NCI-H2171 treated with DMSO at 0.1 percent for 48 hours (cell line): ENCODE measurements around the gene DBH.
"Not testable (repeated sequence)": the region's sequence is repeated elsewhere in the genome, so short reads cannot be mapped to it uniquely, and the experiment has no call there.

Experiments used
- DNase-seq: peaks from one replicate; lab custom pipeline; 2025; lab: John Stamatoyannopoulos, UW

DBH gene

GRCh38 chr9:133666387-133666786 is 30.2 kb downstream of the DBH start:
- no peak for DNase-seq

GRCh38 chr9:133666845-133667244 is 30.7 kb downstream of the DBH start:
- DNase-seq = no peak

- no peak for DNase-seq
Measured at GRCh38 chr9:133667759-133668450, 31.7 kb downstream of the DBH start.

- DNase-seq = no peak
Measured at GRCh38 chr9:133669182-133669801, 33.1 kb downstream of the DBH start.

- DNase-seq = no peak
Measured at GRCh38 chr9:133670466-133670865, 34.3 kb downstream of the DBH start.

- DNase-seq = no peak
Measured at GRCh38 chr9:133671371-133671770, 35.2 kb downstream of the DBH start.

- no peak for DNase-seq
Measured at GRCh38 chr9:133672503-133673257, 36.5 kb downstream of the DBH start.

- no peak for DNase-seq
Measured at GRCh38 chr9:133673258-133673655, 37.1 kb downstream of the DBH start.

- no peak for DNase-seq
Measured at GRCh38 chr9:133674091-133674490, 37.9 kb downstream of the DBH start.

- not testable (repeated sequence) for DNase-seq
Measured at GRCh38 chr9:133675796-133676195, 39.6 kb downstream of the DBH start.

GRCh38 chr9:133676450-133676849 is 40.3 kb downstream of the DBH start:
- no peak for DNase-seq

GRCh38 chr9:133677126-133678010 is 41.2 kb downstream of the DBH start:
- DNase-seq = no peak

- no peak for DNase-seq
Measured at GRCh38 chr9:133679056-133679455, 42.9 kb downstream of the DBH start.

- DNase-seq = no peak
Measured at GRCh38 chr9:133679466-133680061, 43.4 kb downstream of the DBH start.

GRCh38 chr9:133680250-133680975 is 44.2 kb downstream of the DBH start:
- DNase-seq = no peak

- DNase-seq = no peak
Measured at GRCh38 chr9:133680976-133681657, 45.0 kb downstream of the DBH start.

GRCh38 chr9:133681658-133682306 is 45.6 kb downstream of the DBH start:
- no peak for DNase-seq

GRCh38 chr9:133682818-133683585 is 46.8 kb downstream of the DBH start:
- DNase-seq = peak; percentile 32

- no peak for DNase-seq
Measured at GRCh38 chr9:133683586-133684120, 47.5 kb downstream of the DBH start.
